Mammary epithelial cell (primary cell): ENCODE data around the gene KLF1.

Experiments
- CTCF ChIP-seq, 2 donors: IDR thresholded peaks in 1 of 2; conservative IDR thresholded peaks in 1 of 2; 2 replicates each; pipeline ENCODE4 v1.5.1; 2011 to 2012; ENCODE audit warnings: inconsistent platforms in 2 of 2, low read length in 2 of 2, mild to moderate bottlenecking in 2 of 2, control low read depth in 1 of 2, low read depth in 1 of 2; ENCODE audit not compliant: insufficient read depth in 1 of 2; ENCODE audit errors: extremely low read depth in 1 of 2
- EZH2 ChIP-seq: IDR thresholded peaks from 2 replicates; pipeline ENCODE4 v1.6.1; 2012; ENCODE audit warnings: low read length, inconsistent platforms, borderline replicate concordance

- no peak for TF ChIP-seq CTCF (conservative IDR thresholded peaks at IDR 0.05 in 1 of 2, IDR thresholded peaks at IDR 0.05 in 1 of 2; ENCODE audit: extremely low read depth in 1 of 2, insufficient read depth in 1 of 2, low read depth in 1 of 2, low read length in 2 of 2)
- TF ChIP-seq EZH2: no peak
These were observed 50.5 kb downstream of the KLF1 start for GRCh38 chr19:12836529-12836863.
